ENCODE results near the gene MYOCOS.
"Not testable (repeated sequence)": the region's sequence is repeated elsewhere in the genome, so short reads cannot be mapped to it uniquely, and the experiment has no call there.

Gene MYOCOS

GRCh38 chr1:171627020-171627419 lies 5.0 kb downstream of the MYOCOS start:
- DNase-seq: no peak

GRCh38 chr1:171628225-171628624 lies 6.2 kb downstream of the MYOCOS start:
- DNase-seq: no peak

GRCh38 chr1:171635661-171636060 lies 13.6 kb downstream of the MYOCOS start:
- DNase-seq: no peak

GRCh38 chr1:171636141-171636540 lies 14.1 kb downstream of the MYOCOS start:
- DNase-seq: no peak

- DNase-seq: no peak
These were observed 16.0 kb downstream of the MYOCOS start for GRCh38 chr1:171637928-171638576.

- no peak for DNase-seq
These were observed 18.2 kb downstream of the MYOCOS start for GRCh38 chr1:171640225-171640624.

DNA sequence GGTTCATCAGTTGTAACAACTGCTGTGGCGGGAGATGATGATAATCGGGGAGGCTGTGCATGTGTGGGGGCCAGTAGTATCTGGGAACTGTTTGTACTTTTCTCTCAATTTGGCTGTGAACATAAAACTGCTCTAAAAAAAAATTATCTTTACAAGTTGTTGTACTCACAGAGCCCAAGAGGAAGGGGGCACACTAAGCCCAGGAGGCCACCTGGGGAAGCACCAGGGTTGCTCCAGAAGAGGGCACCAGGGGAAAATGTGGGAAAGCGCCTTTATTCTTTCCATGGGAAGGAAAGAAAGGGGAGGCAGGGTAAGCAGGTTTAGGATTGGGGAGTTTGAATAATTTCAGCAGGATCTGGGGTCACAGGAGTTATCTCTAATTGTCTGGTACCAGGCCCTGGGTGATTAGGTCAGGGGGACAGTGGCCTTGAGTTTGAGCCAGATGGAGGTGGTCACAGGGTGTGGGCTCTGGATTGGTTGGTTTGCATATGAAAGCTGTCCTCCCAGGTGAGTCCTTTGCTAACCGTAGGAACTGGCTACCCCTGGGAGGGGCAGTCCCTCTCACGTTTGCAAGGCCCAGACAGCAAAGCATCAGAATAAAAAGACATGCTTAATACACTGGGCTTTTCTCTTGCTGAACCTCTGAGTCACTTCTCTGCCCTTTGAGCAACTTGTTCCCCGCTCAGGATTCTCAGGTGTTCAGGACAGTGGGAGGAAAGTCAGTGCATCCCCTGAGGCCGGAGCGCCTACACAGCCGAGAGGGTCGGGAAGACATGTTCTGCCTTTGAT lies 19.2 kb downstream of the MYOCOS start:
- no peak for DNase-seq

GRCh38 chr1:171642197-171642596 lies 20.2 kb downstream of the MYOCOS start:
- DNase-seq: no peak

DNA sequence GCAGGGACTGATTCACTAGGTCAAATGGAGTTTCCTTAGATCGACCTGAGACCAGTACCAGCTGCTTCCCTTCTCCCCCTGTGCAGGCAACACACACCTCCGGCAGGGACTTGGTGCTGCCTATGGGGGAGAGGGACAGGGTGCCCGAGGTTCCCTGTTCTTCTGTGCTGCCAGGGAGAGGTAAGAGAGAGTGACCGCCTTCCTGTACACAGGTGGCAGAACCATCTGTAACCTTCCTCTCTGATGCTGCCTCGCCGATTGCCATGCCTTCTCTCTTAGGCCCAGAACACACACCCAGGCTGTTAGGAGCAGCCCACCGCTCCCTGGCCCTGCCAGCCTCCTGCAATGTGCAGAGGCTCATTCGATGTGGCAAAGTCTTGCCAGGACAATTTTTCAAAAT lies 21.1 kb downstream of the MYOCOS start:
- no peak for DNase-seq

DNA sequence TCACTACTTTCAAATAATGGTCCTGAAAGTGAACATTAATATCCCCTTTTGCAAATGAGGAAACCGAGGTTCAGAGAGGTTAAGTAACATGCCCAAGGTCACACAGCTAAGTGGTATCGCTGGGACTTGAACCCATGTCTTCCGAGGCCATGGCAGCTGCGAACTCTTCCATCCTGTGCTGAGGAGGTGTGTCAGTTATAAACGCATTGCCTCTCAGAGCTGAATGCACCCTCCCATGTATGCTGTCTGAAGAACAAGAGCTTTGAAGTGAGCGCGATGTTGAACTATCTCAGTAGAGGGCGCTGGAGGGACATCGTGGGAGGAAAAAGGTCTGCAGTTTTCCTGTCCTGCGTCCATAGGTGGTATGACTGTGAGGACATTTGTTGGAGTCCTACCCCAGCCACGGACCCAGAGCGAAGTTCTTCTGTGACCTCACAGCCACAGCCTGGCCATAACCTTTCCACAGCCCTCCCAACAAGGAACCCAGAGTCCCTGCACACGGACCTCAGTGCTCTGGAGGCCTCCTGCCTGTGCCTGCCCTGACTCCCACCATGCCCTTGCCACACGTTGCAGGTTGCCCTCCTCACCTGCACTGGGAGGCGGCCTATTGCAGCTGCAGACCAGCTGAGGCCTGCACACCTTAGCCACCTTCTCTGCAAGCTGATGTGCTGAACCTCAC lies 22.9 kb downstream of the MYOCOS start:
- DNase-seq: peak; percentile 78

GRCh38 chr1:171645553-171646248 lies 23.7 kb downstream of the MYOCOS start:
- no peak for DNase-seq

- no peak for DNase-seq
These were observed 24.2 kb downstream of the MYOCOS start for GRCh38 chr1:171646249-171646560.

GRCh38 chr1:171652234-171652822 lies 30.3 kb downstream of the MYOCOS start, which contains the start of gene MYOC:
Gene MYOC (minus strand): TSS chr1:171652688. CDS start chr1:171652611, 77 bp downstream.
- no peak for DNase-seq

DNA sequence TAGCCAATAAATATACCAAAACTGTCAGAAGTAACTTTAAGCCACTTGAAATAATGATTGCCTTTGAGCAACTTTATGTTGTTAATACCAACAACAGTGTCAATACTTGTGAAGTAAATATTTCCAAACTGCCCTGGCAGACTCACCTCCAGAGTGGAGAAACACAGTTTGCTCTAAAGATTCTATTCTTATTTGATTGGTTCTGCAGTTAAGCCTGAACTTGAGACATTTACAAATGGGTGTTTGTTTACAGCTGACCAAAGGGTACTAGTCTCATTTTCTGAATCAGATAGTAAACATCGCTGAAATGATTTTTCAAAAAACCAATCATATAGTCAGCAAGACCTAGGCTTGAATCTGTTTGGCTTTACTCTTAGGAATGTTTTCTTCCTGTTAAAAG lies 31.8 kb downstream of the MYOCOS start:
- no peak for DNase-seq

- DNase-seq: no peak
These were observed 32.3 kb downstream of the MYOCOS start for GRCh38 chr1:171654201-171654941.

- peak; percentile 70 for DNase-seq
These were observed 33.1 kb downstream of the MYOCOS start for GRCh38 chr1:171654942-171655745.

DNA sequence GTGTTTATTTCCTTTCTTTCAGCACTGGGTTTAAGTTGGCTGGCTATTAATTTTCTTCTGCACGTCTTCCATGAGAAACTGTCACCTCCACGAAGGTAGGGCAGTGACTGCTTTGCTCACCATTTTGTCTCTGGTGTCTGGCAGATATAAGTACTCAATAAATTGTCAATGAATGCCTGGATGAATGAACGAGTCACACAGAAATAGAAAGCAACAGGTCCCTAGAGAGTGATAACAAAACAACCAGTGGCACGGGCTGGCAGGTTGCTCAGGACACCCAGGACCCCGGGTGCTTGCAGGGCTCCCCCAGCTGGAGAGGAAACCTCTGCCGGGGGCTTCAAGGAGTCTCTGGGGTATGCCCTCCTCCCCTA lies 33.7 kb downstream of the MYOCOS start:
- no peak for DNase-seq

GRCh38 chr1:171656206-171656605 lies 34.2 kb downstream of the MYOCOS start:
- not testable (repeated sequence) for DNase-seq

GRCh38 chr1:171661076-171661650 lies 39.1 kb downstream of the MYOCOS start:
- DNase-seq: no peak

- no peak for DNase-seq
These were observed 41.2 kb downstream of the MYOCOS start for GRCh38 chr1:171663036-171663853.

Measured in suppressor macrophage treated with lipopolysaccharide for 4 hours (primary cell).